Right atrium auricular region (tissue), 2 donors: ENCODE results near the gene RPTOR. TPM values are rescaled to one million over a fixed set of nuclear protein-coding genes. Genes with fewer than 3 reads are reported as not detected.

Experiments
- DNase-seq: peaks from one replicate; pipeline ENCODE4 v3.0.0-alpha.2; 2019; ENCODE audit warnings: low spot score
- H3K27ac ChIP-seq, 2 donors: fragments of 200-600 bp; sonication (generic); 1 replicate in 1 of 2; 2 replicates in 1 of 2; pipeline ENCODE4 v1.5.1; 2016 to 2019
- H3K27me3 ChIP-seq, 2 donors: fragments of 200-600 bp; sonication (generic); one replicate each; pipeline versions ENCODE4 v1.5.1 to v1.6.0; 2017 to 2019
- H3K36me3 ChIP-seq: fragments of 200-600 bp; sonication (generic); one replicate; pipeline ENCODE4 v1.5.1; 2016
- H3K4me1 ChIP-seq, 2 donors: fragments of 200-600 bp; sonication (generic); one replicate each; pipeline versions ENCODE4 v1.5.1 to v1.6.0; 2017 to 2019
- H3K4me3 ChIP-seq, 2 donors: fragments of 200-600 bp; sonication (generic); 1 replicate in 1 of 2; 2 replicates in 1 of 2; pipeline ENCODE4 v1.5.1; 2017 to 2019; ENCODE audit warnings: mild to moderate bottlenecking in 1 of 2, moderate library complexity in 1 of 2
- H3K9me3 ChIP-seq, 2 donors: fragments of 200-600 bp; sonication (generic); one replicate each; pipeline ENCODE4 v1.5.1; 2019
- total RNA-seq, 2 donors: library from RNA; depleted of rRNA; stranded (reverse); fragments of >200 nt; gene quantifications; one replicate each; pipeline ENCODE4 v1.1.0, GENCODE V29; 2016
- TF ChIP-seq, protein P1 (sequence below), 2 donors: fragments of 200-600 bp; sonication (generic); IDR thresholded peaks; one replicate each; pipeline ENCODE4 v1.5.1; 2019; ENCODE audit warnings: antibody characterized with exemption in 2 of 2

Gene RPTOR
- total RNA-seq, 2 donors from 2014 or later, result 19.9 to 22.6 TPM

DNA sequence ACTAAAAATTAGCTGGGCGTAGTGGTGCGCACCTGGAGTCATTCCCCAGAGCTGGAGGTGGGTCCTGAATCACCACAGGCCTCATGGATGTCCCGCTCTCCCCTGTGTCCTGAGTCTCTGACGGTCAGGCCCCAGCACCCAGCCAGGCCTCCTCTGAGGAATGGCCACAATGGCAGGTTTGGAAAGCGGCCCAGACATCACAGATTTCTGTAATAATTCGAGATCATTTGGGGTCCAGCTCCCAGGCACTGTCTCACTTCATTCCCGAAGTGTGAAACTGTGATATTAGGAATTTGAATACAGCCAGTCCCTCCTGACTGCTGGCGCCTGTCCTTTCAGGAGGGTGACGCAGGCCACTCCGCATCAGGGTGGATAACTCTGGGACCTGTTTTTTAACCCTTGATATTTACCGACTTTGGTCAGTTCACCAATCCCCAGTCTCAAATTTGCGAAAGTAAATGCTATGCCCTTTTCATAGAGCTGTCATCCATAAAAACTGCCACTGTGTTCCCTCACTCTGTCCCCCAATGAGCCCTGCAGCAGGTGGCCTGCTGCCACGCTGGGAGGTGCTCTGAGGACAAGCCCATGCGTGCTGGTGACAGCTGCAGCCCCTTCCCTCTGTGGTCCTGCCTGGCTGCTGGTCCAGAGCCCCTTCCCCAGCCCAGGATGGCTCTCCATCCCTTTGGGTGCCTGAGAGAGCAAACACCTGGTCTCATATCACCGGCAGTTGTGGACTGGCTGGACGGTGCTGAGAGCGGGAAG is 28.3 kb upstream of the RPTOR start:
- DNase-seq, result no peak
- H3K4me1 ChIP-seq, result no peaks in the 10 kb centered on the region
- H3K27ac ChIP-seq, result no peak overlapping the region
- H3K36me3 ChIP-seq, result no peaks in the 10 kb centered on the region
- TF ChIP-seq, protein P1, sequence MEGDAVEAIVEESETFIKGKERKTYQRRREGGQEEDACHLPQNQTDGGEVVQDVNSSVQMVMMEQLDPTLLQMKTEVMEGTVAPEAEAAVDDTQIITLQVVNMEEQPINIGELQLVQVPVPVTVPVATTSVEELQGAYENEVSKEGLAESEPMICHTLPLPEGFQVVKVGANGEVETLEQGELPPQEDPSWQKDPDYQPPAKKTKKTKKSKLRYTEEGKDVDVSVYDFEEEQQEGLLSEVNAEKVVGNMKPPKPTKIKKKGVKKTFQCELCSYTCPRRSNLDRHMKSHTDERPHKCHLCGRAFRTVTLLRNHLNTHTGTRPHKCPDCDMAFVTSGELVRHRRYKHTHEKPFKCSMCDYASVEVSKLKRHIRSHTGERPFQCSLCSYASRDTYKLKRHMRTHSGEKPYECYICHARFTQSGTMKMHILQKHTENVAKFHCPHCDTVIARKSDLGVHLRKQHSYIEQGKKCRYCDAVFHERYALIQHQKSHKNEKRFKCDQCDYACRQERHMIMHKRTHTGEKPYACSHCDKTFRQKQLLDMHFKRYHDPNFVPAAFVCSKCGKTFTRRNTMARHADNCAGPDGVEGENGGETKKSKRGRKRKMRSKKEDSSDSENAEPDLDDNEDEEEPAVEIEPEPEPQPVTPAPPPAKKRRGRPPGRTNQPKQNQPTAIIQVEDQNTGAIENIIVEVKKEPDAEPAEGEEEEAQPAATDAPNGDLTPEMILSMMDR (IDR thresholded peaks at IDR 0.05), result no peak
- no peak overlapping the region for H3K4me3 ChIP-seq
- H3K9me3 ChIP-seq, result no peaks in the 10 kb centered on the region
- H3K27me3 ChIP-seq, result no peaks in the 10 kb centered on the region

DNA sequence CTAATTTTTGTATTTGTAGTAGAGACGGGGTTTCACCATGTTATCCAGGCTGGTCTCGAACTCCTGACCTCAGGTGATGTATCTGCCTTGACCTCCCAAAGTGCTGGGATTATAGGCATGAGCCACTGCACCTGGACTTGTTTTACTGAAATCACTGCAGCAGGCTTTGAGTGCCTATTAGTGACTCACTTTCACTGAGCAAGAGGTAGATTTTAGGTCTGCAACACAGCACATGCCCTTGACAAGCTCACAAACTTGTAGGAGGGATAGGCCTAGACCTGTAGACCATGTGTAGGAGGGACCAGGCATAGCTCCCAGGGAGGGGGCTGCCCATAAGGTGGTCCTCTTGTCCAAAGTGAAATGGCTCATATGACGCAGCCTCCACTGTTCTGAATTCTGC is 27.0 kb upstream of the RPTOR start:
- Histone ChIP-seq H3K4me3 (no peak overlapping the region), H3K36me3 (no peaks in the 10 kb centered on the region), H3K9me3 (no peaks in the 10 kb centered on the region), H3K27ac (no peak overlapping the region), H3K27me3 (no peaks in the 10 kb centered on the region), H3K4me1 (no peaks in the 10 kb centered on the region)
- TF ChIP-seq, protein P1 (IDR thresholded peaks at IDR 0.05), result no peak
- no peak for DNase-seq

- TF ChIP-seq, protein P1 (IDR thresholded peaks at IDR 0.05), result no peak
- DNase-seq, result no peak
- no peaks in the 10 kb centered on the region for H3K27me3 ChIP-seq
- no peak overlapping the region for H3K4me3 ChIP-seq
- no peak overlapping the region for H3K27ac ChIP-seq
- H3K4me1 ChIP-seq, result no peaks in the 10 kb centered on the region
- H3K9me3 ChIP-seq, result no peaks in the 10 kb centered on the region
- H3K36me3 ChIP-seq, result no peaks in the 10 kb centered on the region
These were observed 26.2 kb upstream of the RPTOR start for GRCh38 chr17:80518392-80518791.

DNA sequence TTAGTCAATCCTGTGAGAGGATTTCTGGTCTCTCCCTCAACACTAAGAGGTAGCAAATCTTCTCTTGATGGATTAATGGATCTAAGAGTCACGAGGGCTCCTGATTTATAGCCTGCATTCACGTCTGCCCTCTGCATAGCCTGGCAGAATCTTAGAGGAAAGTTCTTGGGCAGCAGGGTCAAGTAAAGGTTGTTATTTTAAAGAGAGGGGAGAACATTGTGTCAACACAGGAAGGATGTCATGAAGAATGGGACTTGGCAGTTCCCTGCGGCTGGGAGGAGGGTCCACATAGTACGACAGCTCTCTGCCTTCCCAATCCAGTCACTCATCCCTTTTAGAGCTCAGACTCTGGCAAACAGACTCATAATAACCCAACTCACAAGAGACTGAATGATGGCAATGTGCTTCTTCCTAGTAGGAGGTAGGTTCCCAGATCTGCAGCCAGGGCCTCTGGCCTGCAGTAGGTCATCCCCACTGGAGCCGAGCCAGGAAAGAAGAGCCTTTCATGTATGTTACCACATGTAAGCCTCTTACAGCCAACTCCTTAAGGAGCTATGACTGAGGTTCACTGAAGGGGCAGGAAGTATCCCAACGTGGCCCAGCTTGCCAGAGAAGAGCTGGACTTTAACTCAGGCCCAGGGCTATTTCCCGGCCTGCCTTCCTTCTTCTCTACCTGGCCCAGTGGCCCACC is 25.4 kb upstream of the RPTOR start:
- Histone ChIP-seq H3K36me3 (no peaks in the 10 kb centered on the region), H3K9me3 (no peaks in the 10 kb centered on the region), H3K4me3 (no peak overlapping the region), H3K4me1 (no peaks in the 10 kb centered on the region), H3K27me3 (no peaks in the 10 kb centered on the region), H3K27ac (no peak overlapping the region)
- TF ChIP-seq, protein P1 (IDR thresholded peaks at IDR 0.05), result no peak
- DNase-seq, result no peak

DNA sequence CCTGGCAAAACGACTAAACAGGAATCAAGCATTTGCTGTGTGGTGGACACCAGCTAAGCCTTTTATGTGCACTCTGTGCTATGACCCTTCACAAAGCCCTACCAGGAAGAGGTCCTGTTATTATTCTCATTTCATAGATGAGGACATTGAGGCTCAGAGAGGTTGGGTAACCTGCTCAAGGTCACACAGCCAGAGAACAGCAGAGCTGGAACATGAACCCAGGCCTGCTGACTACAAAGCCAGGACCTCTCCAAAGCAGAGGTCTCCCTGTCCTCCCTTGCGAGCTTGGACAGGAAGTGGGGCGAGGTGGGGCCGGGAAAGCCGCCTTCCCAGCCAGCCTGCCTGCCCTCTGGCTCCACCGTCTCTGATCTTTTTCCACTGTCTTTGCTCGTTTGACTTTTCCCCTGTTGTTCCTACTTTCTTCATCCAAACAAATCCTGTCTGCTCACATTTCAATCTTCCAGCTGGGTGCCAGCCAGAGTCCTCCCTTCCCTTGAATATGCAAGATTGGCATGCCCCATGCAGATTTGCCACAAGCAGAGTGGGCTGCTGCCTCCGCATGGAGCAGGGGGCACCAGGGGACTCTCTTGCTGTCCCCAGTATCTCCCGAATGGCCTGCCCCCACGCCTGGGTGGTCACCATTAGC is 23.7 kb upstream of the RPTOR start:
- H3K27ac ChIP-seq, result no peak overlapping the region
- H3K4me1 ChIP-seq, result no peaks in the 10 kb centered on the region
- no peak for DNase-seq
- H3K4me3 ChIP-seq, result no peak overlapping the region
- H3K36me3 ChIP-seq, result no peaks in the 10 kb centered on the region
- no peaks in the 10 kb centered on the region for H3K9me3 ChIP-seq
- no peaks in the 10 kb centered on the region for H3K27me3 ChIP-seq
- TF ChIP-seq, protein P1 (IDR thresholded peaks at IDR 0.05), result no peak
